Activated T-helper 1 cell treated with Interleukin-2 at 50 U/mL for 16 hours (primary cell): Measurements from ENCODE around the gene KIAA1958.
"Not testable (repeated sequence)": the region's sequence is repeated elsewhere in the genome, so short reads cannot be mapped to it uniquely, and the experiment has no call there.

Source experiments
- DNase-seq: peaks from one replicate; pipeline ENCODE4 v3.0.0-alpha.2; 2020; ENCODE audit warnings: low read depth

KIAA1958 gene

DNA sequence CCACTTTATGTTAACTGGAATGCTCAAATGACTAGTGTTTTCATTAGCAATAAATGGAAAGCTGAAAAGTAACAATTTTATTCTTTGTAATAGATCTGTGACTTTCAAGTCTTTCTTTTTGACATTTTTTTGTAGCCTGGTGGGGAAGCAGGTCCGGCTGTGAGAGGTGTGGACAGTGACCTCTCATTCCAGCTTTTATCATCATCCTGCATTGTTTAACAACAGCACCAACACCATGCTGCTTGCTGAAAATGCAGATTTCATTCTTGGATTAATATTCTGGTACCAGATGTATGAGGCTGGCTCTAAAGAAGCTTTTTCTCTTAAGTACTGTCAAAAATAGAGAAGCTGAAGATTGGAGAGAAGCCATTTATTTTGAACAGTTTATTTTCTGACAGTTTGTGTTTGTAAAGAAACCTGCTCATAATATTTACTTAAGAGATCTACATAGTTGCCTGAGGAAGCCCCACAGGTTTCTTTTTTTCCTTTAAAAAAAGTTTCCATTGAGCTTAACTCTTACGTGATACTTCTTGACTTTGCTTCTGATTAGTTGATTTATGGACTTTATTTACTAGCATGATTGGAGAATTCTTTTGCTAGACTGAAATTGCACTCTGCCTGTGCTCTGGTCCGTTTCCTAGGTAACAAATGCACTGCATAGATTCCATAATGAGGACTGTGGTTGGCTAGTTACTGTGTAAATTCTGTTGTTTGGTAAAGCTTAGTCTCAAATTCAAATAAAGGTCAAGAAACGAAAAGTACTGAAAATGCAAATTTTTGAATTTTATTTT is 3.4 kb downstream of the KIAA1958 start:
- no peak for DNase-seq

DNA sequence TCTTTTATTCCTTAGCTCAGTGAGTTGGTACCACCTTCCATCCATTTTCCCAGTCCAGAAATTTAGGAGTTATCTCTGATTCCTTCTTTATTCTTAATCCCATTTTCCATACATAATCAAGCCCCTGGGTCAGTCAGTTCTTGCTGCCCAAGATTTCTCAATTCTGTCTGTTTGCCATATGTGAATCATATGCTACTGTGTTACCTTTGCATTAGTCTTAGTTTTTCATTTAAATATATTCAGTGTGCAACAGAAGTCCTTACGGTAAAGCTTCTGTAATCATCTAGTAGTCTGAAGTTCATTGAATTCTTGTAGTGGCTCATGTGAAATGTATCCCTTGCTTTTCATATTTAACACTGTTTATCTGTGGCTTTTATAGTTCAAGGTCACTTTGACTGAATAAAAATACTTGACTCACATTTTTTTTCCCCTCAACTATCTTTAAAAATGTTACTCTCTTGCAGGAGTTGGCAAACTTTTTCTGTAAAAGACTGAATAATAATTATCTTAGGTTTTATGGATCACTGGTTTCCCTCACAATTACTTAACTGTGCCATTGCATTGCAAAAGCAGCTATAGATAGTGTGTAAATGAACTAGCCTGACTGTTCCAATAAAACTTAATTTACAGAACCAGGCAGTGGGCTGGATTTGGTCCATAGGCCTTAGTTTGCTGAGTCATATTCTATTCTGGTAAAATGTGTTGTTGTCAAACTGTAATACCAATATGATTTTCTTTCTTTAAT is 6.9 kb downstream of the KIAA1958 start:
- DNase-seq = no peak

DNA sequence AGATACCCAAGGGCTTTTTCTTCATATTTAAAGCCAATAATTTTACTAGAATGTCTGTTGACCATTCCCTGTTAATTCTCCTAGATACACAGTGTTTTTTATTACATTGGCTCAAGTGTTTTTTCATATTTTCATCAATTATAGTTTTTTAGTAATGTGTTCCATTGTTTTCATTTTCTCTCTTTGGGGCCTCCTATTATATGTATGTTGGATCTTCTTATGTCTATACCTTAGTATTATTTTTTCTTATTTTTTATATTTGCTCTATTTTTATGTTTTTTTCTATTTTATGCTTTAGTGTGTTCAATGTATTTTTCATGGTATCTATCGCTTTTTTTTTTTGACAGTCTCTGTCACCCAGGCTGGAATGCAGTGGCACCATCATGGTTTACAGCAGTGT is 7.5 kb downstream of the KIAA1958 start:
- no peak for DNase-seq

DNA sequence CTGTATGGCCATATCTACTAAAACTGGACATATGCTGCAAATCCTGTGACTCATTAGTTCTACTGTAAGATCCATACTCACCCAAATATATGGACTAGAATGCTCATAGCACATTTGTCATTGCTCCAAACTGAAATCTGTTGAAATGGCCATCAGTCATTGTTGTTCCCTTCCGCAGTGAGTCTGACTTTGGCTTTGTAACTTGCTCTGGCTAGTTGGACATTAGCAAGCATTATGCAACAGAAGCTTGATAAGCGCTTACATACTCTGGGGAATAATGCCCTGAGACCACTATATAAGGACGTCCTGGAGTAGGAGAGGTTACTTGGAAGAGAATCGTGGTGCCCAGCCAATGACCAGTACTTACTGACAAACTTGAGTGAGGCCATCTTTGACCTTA is 9.0 kb downstream of the KIAA1958 start:
- DNase-seq = no peak

DNA sequence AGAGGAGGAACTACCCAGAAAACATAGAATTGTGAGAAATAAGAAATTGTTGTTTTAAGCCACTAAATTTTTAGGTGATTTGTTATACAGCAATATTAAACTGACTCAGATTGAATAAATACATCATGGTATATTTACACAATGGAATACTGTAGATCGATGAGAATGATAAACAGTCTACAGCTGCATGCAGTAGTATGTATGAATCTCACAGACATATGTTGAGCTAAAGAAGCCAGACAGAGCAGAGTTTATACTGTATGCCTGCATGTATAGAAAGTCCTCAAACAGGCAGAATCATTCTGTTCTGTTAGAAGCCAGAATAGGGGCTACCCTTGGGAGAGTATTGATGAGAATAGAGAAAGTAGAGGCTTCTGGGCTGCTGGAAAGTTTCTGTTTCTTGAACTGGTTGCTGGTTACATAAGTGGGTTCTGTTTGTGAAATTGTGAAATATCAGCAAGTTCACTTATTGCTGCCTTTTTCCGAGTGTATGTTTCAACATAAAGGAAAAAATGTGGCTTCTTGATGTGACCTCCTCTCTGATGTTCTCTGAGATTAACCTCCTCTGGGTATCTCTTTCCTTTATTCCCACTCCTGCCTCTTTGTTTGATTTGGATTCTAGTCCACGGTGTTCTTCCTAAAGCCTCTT is 9.6 kb downstream of the KIAA1958 start:
- DNase-seq = no peak

DNA sequence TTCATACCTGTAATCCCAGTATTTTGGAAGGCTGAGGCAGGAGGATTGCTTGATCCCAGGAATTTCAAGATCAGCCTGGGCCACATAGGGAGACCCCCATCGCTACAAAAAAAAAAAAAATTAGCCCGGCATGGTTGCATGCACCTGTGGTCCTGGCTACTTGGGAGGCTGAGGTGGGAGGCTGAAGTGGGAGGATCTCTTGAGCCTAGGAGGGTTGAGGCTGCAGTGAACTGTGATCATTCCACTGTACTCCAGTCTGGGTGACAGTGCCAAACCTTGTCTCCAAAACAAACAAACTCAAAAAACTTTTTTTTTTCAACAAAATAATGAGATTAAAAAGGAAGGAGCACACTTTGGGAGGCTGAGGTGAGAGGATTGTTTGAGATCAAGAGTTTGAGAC is 14.2 kb downstream of the KIAA1958 start:
- DNase-seq = no peak

GRCh38 chr9:112501287-112501686 is 14.7 kb downstream of the KIAA1958 start:
- no peak for DNase-seq

DNA sequence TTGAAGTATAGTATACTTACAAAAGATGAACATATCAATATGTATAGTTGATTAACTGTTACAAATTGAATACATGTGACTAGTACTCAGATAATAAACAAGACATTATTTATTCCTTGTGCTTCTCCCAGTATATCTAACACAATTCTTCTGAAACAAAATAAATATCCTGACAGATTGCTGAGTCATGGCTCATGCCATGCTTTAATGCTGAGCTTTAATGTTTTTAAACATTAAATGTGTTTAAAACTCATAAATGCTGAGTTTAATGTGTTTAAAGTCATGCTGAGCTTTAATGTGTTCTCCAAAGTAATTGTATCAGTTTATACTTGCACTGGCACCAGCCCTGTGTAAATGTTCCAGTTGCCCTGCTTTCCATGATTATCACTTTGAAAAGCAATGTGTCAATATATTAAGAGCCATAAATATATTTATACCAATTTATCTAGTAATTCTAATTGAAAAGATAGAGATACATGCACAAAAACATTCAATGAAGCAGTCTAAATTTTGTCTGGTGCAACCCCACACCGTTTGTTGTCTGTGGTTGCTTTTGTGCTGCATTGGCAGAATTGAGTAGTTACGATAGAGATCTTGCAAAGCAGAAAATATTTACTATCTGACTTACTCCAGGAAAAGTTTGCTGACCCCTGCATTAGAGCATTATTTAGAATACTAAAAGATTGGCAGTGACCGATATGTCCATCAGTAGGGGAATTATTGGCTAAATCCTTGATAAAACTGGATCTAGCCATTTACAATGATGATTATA is 15.7 kb downstream of the KIAA1958 start:
- DNase-seq = no peak

GRCh38 chr9:112503170-112503569 is 16.5 kb downstream of the KIAA1958 start:
- DNase-seq = no peak

GRCh38 chr9:112505086-112505485 is 18.5 kb downstream of the KIAA1958 start:
- no peak for DNase-seq

DNA sequence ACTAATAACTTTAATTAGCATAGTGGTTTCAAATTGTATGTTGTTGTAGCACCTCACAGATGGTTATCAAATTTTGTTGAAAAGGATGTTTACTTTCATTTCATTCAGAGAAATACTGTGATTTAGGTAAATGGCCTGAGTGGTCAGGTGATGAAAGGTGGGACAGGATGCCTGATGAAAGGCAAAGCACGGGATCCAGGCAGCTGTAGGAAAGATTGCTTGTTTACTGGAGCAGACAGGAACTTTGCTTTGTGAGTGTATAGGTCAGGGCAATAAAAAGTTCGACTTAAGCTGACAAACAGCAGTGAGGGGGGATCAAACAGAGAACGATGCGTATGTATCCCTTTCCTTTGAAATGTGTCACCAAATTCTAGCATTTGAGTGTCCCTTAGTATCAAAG is 19.0 kb downstream of the KIAA1958 start:
- no peak for DNase-seq

DNA sequence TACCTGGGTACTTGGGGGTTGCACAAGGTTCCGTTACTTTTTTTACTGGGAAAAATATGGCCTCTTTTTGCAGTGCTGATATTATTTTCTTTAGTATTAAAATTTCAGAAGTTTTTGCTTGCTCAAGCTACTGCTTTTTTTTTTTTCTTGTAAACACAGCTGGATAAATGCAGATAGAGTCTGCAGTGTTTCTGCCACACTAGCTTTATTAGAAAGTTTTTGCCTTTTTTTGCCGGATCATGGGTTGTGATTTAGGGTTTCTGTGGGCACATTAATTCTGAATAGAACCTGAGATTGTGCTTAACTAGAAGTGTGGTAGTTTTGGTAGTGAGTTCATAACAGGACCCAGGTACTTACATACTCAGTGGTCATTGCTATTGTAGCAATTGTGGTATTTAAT is 19.9 kb downstream of the KIAA1958 start:
- DNase-seq = no peak

DNA sequence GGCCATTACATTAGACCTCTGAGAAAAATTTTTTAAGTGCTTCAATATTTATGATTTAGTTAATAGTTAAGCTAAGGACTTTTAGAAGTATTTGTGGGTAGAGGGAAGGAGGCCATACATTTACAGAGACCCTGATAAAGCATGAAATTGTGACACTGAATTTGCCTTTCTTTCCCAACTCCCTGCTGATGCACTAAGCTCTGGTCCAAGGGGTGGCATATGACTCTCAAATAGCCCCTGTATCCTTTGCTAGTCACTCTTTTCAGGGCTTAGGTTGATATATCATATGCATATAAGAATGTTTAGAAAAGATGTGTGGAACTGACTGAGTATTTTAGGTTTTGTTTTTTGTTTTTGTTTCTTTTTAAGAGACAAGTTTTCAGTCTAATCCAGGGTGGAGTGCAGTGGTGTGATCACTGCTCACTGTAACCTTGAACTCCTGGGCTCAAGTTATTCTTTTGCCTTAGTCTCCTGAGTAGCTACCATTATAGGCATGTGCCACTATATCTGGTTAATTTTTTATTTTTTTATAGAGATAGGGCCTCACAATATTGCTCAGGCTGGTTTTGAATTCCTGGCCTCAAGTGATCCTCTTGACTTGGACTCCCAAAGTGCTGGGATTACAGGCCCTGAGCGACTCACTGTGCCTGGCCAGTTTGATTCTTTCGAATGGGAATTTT is 20.5 kb downstream of the KIAA1958 start:
- DNase-seq = no peak

DNA sequence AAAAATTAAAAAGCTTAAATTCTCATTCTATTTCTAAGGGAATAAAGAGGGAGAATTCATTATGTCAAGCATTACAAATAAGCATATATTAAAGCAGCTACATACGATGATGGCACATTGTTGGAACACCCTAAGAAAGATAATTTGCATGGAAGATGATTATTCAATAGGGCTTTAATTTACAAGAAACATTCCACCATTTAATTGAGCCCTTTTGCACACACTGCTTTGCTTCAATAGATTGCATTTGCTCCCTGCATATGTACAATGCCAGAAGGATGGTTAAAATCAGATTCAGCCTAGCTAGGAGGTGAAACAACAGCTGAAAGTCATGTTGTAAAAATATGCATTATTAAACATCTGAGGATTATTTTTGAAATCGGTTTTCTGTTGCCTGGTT is 21.8 kb downstream of the KIAA1958 start:
- no peak for DNase-seq

GRCh38 chr9:112512377-112512776 is 25.8 kb downstream of the KIAA1958 start:
- not testable (repeated sequence) for DNase-seq

- DNase-seq = no peak
These were observed 30.1 kb downstream of the KIAA1958 start for GRCh38 chr9:112516769-112517168.

GRCh38 chr9:112520069-112520468 is 33.4 kb downstream of the KIAA1958 start:
- DNase-seq = no peak

GRCh38 chr9:112520656-112521055 is 34.0 kb downstream of the KIAA1958 start:
- no peak for DNase-seq

GRCh38 chr9:112526973-112527372 is 40.3 kb downstream of the KIAA1958 start:
- DNase-seq = no peak

DNA sequence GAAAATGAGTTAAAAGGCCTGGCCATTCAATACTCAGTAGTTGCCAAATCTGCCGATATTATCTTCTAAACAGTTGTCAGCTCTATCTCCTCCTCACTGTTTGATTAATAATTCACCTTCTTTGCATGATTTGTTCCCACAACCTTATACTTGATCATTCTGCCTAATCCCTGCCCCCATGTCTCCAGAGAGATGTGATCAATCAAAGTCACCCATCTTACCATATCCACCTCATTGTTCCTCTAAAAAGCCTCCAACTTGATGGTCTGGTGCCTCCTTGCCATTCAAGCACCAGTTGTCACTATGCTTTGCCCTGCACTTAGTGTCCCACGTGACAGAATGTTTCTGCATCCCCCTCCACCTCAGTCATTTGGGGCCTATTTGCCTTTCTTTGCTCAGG is 41.3 kb downstream of the KIAA1958 start:
- no peak for DNase-seq

DNA sequence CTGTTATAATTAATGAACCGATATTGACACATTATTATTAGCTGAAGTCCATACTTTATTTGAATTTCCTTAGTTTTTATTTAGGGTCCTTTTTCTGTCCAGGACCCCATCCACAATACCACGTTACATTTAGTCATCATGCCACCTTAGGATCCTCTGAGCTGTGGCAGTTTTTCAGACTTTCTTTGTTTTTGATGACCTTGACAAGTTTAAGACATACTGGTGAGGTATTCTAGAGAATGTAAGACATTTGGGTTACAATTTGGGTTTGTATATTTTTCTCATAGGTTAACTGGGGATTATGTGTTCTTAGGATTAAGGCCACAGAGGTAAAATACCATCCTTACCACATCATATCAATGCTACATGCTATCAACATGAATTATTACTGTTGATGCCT is 42.7 kb downstream of the KIAA1958 start:
- no peak for DNase-seq

GRCh38 chr9:112530751-112531205 is 44.2 kb downstream of the KIAA1958 start:
- DNase-seq = no peak
